HG03175 (cell line): ENCODE data around the gene PLPP3.
"Not testable (repeated sequence)": the region's sequence is repeated elsewhere in the genome, so short reads cannot be mapped to it uniquely, and the experiment has no call there.

Experiments used
- ATAC-seq: cut with Tn5 transposase; IDR thresholded peaks from one replicate; pipeline ENCODE4 v1.9.1; 2021; ENCODE audit warnings: mild to moderate bottlenecking, moderate library complexity; ENCODE audit not compliant: unreplicated experiment

Gene PLPP3

GRCh38 chr1:56578963-56579875 lies at the start of gene PLPP3:
TSS of gene PLPP3 (minus strand) at chr1:56579563. CDS start at chr1:56579016, 547 bp downstream.
- no peak for ATAC-seq

GRCh38 chr1:56627636-56628039 lies 48.3 kb upstream of the PLPP3 start:
- ATAC-seq: no peak

GRCh38 chr1:56627019-56627635 lies 47.8 kb upstream of the PLPP3 start:
- ATAC-seq: no peak

- ATAC-seq: no peak
Observed at GRCh38 chr1:56626546-56626945, 47.2 kb upstream of the PLPP3 start.

- ATAC-seq: no peak
Observed at GRCh38 chr1:56625819-56626440, 46.6 kb upstream of the PLPP3 start.

GRCh38 chr1:56617141-56617540 lies 37.8 kb upstream of the PLPP3 start:
- no peak for ATAC-seq

- not testable (repeated sequence) for ATAC-seq
Observed at GRCh38 chr1:56610770-56611169, 31.4 kb upstream of the PLPP3 start.

- not testable (repeated sequence) for ATAC-seq
Observed at GRCh38 chr1:56610097-56610496, 30.7 kb upstream of the PLPP3 start.

- ATAC-seq: not testable (repeated sequence)
Observed at GRCh38 chr1:56595397-56596191, 16.2 kb upstream of the PLPP3 start.

GRCh38 chr1:56591909-56592308 lies 12.5 kb upstream of the PLPP3 start:
- no peak for ATAC-seq

GRCh38 chr1:56590520-56591011 lies 11.2 kb upstream of the PLPP3 start:
- ATAC-seq: no peak

GRCh38 chr1:56589369-56589768 lies 10.0 kb upstream of the PLPP3 start:
- ATAC-seq: no peak

- no peak for ATAC-seq
Observed at GRCh38 chr1:56586502-56586901, 7.1 kb upstream of the PLPP3 start.

- ATAC-seq: no peak
Observed at GRCh38 chr1:56585985-56586384, 6.6 kb upstream of the PLPP3 start.

GRCh38 chr1:56584910-56585528 lies 5.7 kb upstream of the PLPP3 start:
- no peak for ATAC-seq

GRCh38 chr1:56583957-56584468 lies 4.7 kb upstream of the PLPP3 start:
- no peak for ATAC-seq

- no peak for ATAC-seq
Observed at GRCh38 chr1:56580771-56581170, 1.4 kb upstream of the PLPP3 start.

GRCh38 chr1:56578138-56578962 lies 1.0 kb downstream of the PLPP3 start:
- no peak for ATAC-seq
